ENCODE measurements around the gene LUZP2. TPM values are rescaled to one million over a fixed set of nuclear protein-coding genes. Genes with fewer than 3 reads are reported as not detected.

Gene LUZP2
- total RNA-seq, 1 donor from 2014 or later: not detected

- no peak for DNase-seq (ENCODE audit: low read depth)
Observed at GRCh38 chr11:25094085-25094802, 597.4 kb downstream of the LUZP2 start.

DNA sequence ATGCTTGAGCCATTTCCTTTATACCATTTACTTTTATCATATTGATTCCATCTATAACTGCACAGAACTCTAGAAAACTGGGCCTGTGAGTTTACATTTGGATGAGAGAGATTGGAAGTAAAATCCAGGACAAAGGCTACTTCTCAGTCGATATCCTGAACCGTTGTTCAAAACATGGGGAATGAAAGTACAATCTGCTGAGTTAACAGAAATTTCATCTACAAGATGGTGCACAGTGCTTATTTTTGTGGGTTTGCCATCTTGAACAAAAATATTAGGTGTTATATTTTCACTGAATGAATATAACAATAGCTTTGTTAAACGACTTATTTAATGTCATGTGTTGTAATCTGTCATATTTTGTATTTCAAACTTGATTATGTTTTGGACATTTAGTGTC lies 622.6 kb downstream of the LUZP2 start:
- no peak for DNase-seq (ENCODE audit: low read depth)
